ENCODE data around the gene COG5. TPM values are rescaled to one million over a fixed set of nuclear protein-coding genes. Genes with fewer than 3 reads are reported as not detected.

The COG5 gene
- total RNA-seq, 3 donors from 2014 or later: 35.2 to 61.2 (median 38.0) TPM

DNA sequence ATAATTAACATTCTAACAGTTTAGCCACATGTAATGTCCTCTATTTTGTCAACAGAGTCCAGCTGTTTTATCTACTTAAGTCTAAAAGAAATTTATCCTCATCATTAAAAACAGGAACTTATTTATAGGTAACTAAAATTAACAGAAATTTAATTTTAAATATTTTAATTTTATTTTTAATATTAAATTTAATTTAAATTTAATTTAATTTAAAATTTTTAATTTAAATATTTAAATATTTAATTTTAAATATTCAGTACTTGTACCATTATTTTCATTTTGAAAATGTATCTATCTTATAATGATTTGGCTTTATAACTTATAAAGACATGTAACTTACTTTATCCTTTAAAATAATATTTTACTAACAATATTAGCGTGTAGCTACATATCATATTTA lies 94.9 kb downstream of the COG5 start:
- intact Hi-C loops (cut with DNase I; ENCODE audit: low total_unique reads): no loop called here
- TF ChIP-seq POLR2A (IDR thresholded peaks at IDR 0.05) (no peak), CTCF (IDR thresholded peaks at IDR 0.05) (no peak), POLR2AphosphoS5 (IDR thresholded peaks at IDR 0.05) (no peak)
- Histone ChIP-seq H3K4me1 (no peaks in the 10 kb centered on the region), H3K36me3 (no peaks in the 10 kb centered on the region), H3K27me3 (no peaks in the 10 kb centered on the region), H3K4me3 (no peak overlapping the region), H3K9me3 (no peaks in the 10 kb centered on the region), H3K27ac (no peak overlapping the region)
- no peak for DNase-seq (ENCODE audit: low spot score in 2 of 2)

DNA sequence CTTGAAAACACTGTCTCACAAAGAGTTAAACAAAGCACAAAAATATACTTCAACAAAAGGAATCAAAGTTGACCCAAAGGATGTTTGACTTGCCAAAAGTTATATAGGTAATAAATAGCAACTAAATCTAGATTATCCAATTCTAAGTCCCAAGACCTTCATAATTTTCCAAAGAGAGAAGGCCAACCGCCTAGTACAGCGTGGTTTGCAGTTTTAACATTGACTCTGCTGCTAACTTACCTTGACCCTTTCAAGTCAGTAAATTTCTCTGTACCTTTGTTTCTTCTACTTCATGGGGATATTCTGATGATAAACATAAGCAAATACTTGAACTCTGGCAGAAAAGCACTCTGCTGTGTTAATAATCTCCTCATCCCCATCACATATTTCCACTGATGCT lies 95.7 kb downstream of the COG5 start:
- Histone ChIP-seq H3K27ac (no peak overlapping the region), H3K27me3 (no peaks in the 10 kb centered on the region), H3K4me1 (no peaks in the 10 kb centered on the region), H3K9me3 (no peaks in the 10 kb centered on the region), H3K4me3 (no peak overlapping the region), H3K36me3 (no peaks in the 10 kb centered on the region)
- DNase-seq (ENCODE audit: low spot score in 2 of 2): no peak
- no peak for TF ChIP-seq POLR2A (IDR thresholded peaks at IDR 0.05)
- no peak for TF ChIP-seq CTCF (IDR thresholded peaks at IDR 0.05)
- TF ChIP-seq POLR2AphosphoS5 (IDR thresholded peaks at IDR 0.05): no peak
- intact Hi-C loops (cut with DNase I; ENCODE audit: low total_unique reads): no loop called here

- intact Hi-C loops (cut with DNase I; ENCODE audit: low total_unique reads): no loop called here
- DNase-seq (ENCODE audit: low spot score in 2 of 2): no peak
- no peaks in the 10 kb centered on the region for H3K4me1 ChIP-seq
Measured at GRCh38 chr7:107464666-107465226, 99.0 kb downstream of the COG5 start.

DNA sequence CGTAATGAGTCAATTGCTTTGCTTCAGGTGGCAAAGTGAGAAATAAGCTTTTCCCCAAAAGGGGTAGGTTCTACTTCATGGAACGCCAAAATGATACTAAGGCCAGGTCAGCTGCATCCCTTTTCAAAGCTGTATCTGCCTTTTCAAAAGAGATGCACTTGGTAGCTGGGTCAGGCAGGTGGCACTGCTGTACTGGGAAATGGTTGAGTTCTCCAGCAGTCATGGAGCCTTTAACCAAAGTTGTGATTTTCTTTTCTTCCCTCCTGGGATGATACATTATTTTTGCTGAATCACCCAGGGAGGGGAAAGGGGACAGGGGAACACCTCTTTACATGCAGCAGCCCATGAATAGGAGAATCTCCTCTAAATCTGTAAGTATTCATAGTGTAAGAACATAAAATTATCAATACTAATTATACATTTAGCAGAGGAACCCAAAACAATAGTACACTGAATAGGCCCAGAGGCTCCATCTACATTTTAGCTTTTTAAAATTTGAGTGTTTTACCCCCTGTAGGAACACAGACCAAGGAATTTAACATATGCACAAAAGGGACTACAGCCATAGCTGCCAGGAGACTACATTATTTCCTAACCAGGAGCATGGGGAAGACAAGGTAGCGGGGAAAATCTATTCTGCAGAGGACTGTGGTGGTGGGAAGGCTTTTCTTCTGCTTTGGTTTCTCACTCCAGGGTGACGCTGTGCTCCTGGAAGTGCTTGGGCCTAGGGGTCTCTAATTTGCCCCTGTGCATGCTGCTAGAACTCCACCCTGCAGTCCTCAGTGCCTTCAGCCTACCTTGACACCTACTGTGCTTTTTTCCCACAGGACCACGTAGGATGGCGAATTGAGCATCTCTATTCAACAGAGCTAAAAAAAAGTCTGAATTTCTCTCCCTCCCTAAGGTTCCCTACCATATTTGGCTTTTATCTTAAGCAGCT lies 100.3 kb downstream of the COG5 start:
- Histone ChIP-seq H3K4me1 (no peaks in the 10 kb centered on the region), H3K27me3 (no peaks in the 10 kb centered on the region), H3K4me3 (no peak overlapping the region), H3K27ac (no peak overlapping the region), H3K9me3 (no peaks in the 10 kb centered on the region), H3K36me3 (no peaks in the 10 kb centered on the region)
- no peak for TF ChIP-seq POLR2A (IDR thresholded peaks at IDR 0.05)
- TF ChIP-seq POLR2AphosphoS5 (IDR thresholded peaks at IDR 0.05): no peak
- peak; percentile 14 to 87 (median 75) for TF ChIP-seq CTCF (IDR thresholded peaks at IDR 0.05)
- intact Hi-C loops (cut with DNase I; ENCODE audit: low total_unique reads): no loop called here
- peak; percentile 24 to 55 for DNase-seq (ENCODE audit: low spot score in 2 of 2)

More at GRCh38 chr7:107464666-107465226, 99.0 kb downstream of the COG5 start:
- Histone ChIP-seq H3K27me3 (no peaks in the 10 kb centered on the region), H3K36me3 (no peaks in the 10 kb centered on the region), H3K27ac (no peak overlapping the region), H3K4me3 (no peak overlapping the region), H3K9me3 (no peaks in the 10 kb centered on the region)
- TF ChIP-seq CTCF (IDR thresholded peaks at IDR 0.05) (no peak), POLR2AphosphoS5 (IDR thresholded peaks at IDR 0.05) (no peak), POLR2A (IDR thresholded peaks at IDR 0.05) (no peak)

GRCh38 chr7:107461938-107462533 lies 101.7 kb downstream of the COG5 start:
- Histone ChIP-seq H3K27me3 (no peaks in the 10 kb centered on the region), H3K9me3 (no peaks in the 10 kb centered on the region), H3K36me3 (no peaks in the 10 kb centered on the region), H3K4me3 (no peak overlapping the region), H3K27ac (no peak overlapping the region), H3K4me1 (no peaks in the 10 kb centered on the region)
- TF ChIP-seq CTCF (IDR thresholded peaks at IDR 0.05) (no peak), POLR2AphosphoS5 (IDR thresholded peaks at IDR 0.05) (no peak), POLR2A (IDR thresholded peaks at IDR 0.05) (no peak)
- DNase-seq (ENCODE audit: low spot score in 2 of 2): no peak
- intact Hi-C loops (cut with DNase I; ENCODE audit: low total_unique reads): no loop called here

All from breast epithelium (tissue), 4 donors.